Measurements from ENCODE around the gene LUC7L3.
"Not testable (repeated sequence)": the region's sequence is repeated elsewhere in the genome, so short reads cannot be mapped to it uniquely, and the experiment has no call there.

The LUC7L3 gene

GRCh38 chr17:50804749-50805475 lies 85.5 kb downstream of the LUC7L3 start:
- DNase-seq (ENCODE audit: low read depth); H3K4me3 ChIP-seq (ENCODE audit: low read depth, low read length): not testable (repeated sequence)

GRCh38 chr17:50805486-50805885 lies 86.1 kb downstream of the LUC7L3 start:
- H3K4me3 ChIP-seq (ENCODE audit: low read depth, low read length) = no peak overlapping the region
- DNase-seq (ENCODE audit: low read depth) = no peak

Data from skeletal muscle cell (primary cell).